GM12872 (cell line): ENCODE data around the gene E2F2.

ENCODE experiments used
- TF ChIP-seq, protein P1 (sequence below): IDR thresholded peaks from 3 replicates; pipeline ENCODE4 v1.5.1; 2011; ENCODE audit warnings: low read depth, mild to moderate bottlenecking, low read length, moderate library complexity; ENCODE audit not compliant: insufficient read depth

E2F2 gene

DNA sequence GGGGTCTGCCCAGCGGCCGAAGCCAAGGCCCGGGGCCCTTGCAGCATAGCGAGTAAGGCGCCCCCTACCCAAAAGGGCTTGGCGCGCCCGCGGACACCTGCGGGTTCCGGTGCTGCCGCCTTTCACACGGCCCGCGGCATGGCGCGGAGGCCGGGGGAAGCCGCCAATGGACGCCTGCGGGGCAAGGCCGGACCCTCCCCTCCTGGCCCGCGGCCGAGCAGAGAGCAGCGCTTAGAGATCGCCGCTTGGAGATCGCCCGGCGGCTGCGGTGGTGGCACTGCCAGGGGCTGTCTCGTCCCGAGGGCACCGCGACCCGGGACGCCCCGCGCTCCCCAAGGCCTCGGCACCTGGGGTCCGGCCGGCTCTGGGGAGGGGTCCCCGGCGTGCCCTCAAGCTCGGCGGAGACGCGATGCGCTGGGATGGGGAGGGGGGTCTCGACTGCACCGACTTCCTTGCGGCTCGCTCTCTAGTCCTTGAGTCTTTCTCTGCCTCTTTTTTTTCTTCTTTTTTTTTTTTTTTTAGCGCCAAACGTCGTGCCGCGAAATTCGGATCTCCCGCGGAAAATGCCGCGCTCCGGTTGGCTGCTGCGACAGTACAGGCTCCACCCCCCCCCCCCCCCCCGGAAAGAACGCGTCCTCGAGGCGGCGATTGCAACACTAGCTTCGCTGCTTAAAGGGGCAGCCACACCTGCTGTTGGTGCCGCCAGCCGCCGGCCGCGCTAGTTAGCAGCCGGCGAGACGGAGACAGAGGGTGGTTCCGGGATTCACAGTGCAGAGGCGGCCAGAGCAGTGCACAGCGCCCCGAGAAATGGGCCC is at the start of gene E2F2:
TSS of gene E2F2 (minus strand) at position 487 of the 815 bp plus-strand sequence. CDS start at position 47, 440 bp downstream.
- TF ChIP-seq, protein P1, sequence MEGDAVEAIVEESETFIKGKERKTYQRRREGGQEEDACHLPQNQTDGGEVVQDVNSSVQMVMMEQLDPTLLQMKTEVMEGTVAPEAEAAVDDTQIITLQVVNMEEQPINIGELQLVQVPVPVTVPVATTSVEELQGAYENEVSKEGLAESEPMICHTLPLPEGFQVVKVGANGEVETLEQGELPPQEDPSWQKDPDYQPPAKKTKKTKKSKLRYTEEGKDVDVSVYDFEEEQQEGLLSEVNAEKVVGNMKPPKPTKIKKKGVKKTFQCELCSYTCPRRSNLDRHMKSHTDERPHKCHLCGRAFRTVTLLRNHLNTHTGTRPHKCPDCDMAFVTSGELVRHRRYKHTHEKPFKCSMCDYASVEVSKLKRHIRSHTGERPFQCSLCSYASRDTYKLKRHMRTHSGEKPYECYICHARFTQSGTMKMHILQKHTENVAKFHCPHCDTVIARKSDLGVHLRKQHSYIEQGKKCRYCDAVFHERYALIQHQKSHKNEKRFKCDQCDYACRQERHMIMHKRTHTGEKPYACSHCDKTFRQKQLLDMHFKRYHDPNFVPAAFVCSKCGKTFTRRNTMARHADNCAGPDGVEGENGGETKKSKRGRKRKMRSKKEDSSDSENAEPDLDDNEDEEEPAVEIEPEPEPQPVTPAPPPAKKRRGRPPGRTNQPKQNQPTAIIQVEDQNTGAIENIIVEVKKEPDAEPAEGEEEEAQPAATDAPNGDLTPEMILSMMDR, result 0 out of 3 replicates have a peak, but pooled peaks have one; percentile 14

- TF ChIP-seq, protein P1, result no peak
Observed at GRCh38 chr1:23578997-23579363, 47.9 kb upstream of the E2F2 start.

DNA sequence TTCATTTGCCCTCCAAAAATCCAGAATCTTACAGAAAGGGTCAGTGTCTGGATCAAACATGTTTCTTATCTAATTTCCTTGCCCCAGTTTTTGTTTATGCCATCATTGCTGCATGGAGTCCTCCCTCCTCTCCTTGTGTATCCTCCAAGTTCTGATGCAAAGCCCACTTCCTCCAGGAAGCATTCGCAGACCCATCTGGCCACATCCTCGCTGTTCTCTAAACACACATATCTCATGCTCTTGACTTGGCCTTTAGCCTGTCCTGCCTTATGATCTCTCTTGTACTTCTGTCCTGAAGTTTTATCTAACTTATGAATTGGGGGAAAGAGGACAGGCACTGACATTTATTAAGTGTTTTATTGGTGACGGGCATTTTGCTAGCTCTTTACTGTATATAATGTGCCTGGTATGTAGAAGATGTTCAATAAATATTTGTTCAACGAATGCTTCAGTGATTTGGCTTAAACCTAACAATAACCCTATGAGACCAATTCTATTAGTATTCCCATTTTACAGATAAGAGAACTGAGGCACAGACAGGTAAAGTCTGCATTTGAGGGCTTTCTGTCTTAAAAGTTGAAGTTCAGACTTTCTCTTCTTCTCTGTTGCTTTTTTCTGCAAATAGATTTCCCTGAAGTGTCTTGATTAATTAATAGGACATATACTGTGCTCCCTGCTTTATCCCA is 47.4 kb upstream of the E2F2 start:
- TF ChIP-seq, protein P1, result no peak

GRCh38 chr1:23577056-23578004 is 46.3 kb upstream of the E2F2 start:
- TF ChIP-seq, protein P1, result no peak

GRCh38 chr1:23576338-23577055 is 45.5 kb upstream of the E2F2 start:
- TF ChIP-seq, protein P1, result 0 out of 3 replicates have a peak, but pooled peaks have one; percentile 2

DNA sequence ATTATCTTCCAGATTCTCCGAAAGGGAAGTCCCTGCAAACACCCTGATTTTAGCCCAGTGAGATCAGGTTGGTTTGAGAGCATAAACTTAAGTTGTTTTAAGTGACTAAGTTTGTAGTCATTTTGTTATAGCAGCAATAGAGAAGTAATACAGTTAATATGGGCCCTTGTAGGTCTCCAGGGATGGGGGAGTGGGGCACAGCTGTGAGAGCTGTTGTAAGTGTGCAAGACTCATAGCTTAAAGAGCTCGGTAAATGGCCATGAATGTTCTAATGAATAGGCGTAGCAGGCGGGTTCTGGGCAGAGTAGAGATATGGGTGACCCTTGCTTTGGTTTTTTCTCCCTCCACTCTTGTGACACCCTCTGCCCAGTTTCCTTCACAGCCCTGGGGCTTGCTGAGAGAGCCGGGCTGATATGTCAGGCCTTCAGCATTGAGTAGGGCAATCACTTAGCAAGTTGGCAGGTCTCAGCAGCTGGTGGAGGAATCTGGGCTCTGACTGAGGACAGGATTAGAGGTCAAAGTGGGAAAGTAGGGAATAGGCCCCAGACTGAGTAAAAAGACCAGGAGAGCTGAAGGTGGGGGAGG is 44.3 kb upstream of the E2F2 start:
- TF ChIP-seq, protein P1, result no peak
